Body of pancreas (tissue), 4 donors: ENCODE results near the gene WDR11.

ENCODE experiments used
- POLR2A ChIP-seq, 3 donors: fragments of 450-650 bp; IDR thresholded peaks; one replicate each; pipeline ENCODE4 v1.6.1; 2016; ENCODE audit warnings: antibody characterized with exemption in 3 of 3, mild to moderate bottlenecking in 2 of 3
- TF ChIP-seq, protein P1 (sequence below), 7 experiments: fragments of 450-650 bp in 4 of 7; fragments of 200-600 bp in 3 of 7; sonication (generic) in 3 of 7; IDR thresholded peaks; one replicate each; pipeline ENCODE4 v1.5.1; 2016 to 2019; ENCODE audit warnings: antibody characterized with exemption in 7 of 7

DNA sequence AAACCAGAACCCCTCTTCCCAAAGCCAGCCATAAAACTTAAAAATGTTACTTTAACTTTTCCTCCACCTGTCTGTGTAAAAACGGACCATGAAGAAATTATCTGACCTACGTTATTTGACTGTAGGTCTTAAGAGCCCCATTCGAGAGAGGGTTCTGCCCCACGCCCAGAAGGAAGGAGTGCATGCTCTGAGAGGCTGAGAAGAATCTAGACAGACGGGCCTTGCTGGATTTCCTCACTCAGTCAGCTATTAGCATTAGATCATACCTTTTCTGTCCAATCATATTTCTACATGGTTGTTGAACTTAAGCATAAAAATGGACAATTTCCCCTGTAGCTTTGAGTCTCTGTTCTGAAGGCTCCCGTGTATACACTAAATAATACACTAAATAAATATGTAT lies 38.1 kb upstream of the WDR11 start:
- TF ChIP-seq, protein P1, sequence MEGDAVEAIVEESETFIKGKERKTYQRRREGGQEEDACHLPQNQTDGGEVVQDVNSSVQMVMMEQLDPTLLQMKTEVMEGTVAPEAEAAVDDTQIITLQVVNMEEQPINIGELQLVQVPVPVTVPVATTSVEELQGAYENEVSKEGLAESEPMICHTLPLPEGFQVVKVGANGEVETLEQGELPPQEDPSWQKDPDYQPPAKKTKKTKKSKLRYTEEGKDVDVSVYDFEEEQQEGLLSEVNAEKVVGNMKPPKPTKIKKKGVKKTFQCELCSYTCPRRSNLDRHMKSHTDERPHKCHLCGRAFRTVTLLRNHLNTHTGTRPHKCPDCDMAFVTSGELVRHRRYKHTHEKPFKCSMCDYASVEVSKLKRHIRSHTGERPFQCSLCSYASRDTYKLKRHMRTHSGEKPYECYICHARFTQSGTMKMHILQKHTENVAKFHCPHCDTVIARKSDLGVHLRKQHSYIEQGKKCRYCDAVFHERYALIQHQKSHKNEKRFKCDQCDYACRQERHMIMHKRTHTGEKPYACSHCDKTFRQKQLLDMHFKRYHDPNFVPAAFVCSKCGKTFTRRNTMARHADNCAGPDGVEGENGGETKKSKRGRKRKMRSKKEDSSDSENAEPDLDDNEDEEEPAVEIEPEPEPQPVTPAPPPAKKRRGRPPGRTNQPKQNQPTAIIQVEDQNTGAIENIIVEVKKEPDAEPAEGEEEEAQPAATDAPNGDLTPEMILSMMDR (IDR thresholded peaks at IDR 0.05) = no peak
- no peak for TF ChIP-seq POLR2A (IDR thresholded peaks at IDR 0.05)
